HG03432 (cell line): ENCODE measurements around the gene ANKRD29.
"Not testable (repeated sequence)": the region's sequence is repeated elsewhere in the genome, so short reads cannot be mapped to it uniquely, and the experiment has no call there.

Experiments
- ATAC-seq: cut with Tn5 transposase; IDR thresholded peaks from one replicate; pipeline ENCODE4 v1.9.1; 2021; ENCODE audit warnings: mild to moderate bottlenecking, moderate library complexity; ENCODE audit not compliant: unreplicated experiment

Gene ANKRD29

GRCh38 chr18:23585007-23585871, 77.5 kb downstream of the ANKRD29 start:
- ATAC-seq = no peak

- no peak for ATAC-seq
Observed at GRCh38 chr18:23584019-23584983, 78.4 kb downstream of the ANKRD29 start.

GRCh38 chr18:23583071-23583865, 79.4 kb downstream of the ANKRD29 start:
- no peak for ATAC-seq

- no peak for ATAC-seq
Observed at GRCh38 chr18:23580677-23581367, 81.9 kb downstream of the ANKRD29 start.

- ATAC-seq = no peak
Observed at GRCh38 chr18:23578891-23579653, 83.6 kb downstream of the ANKRD29 start.

- ATAC-seq = no peak
Observed at GRCh38 chr18:23578067-23578701, 84.5 kb downstream of the ANKRD29 start.

GRCh38 chr18:23577521-23577920, 85.2 kb downstream of the ANKRD29 start:
- ATAC-seq = not testable (repeated sequence)

- ATAC-seq = no peak
Observed at GRCh38 chr18:23575309-23575651, 87.4 kb downstream of the ANKRD29 start.

- ATAC-seq = no peak
Observed at GRCh38 chr18:23574611-23575308, 88.0 kb downstream of the ANKRD29 start.

- ATAC-seq = no peak
Observed at GRCh38 chr18:23573626-23574431, 88.9 kb downstream of the ANKRD29 start.

GRCh38 chr18:23573020-23573419, 89.7 kb downstream of the ANKRD29 start:
- no peak for ATAC-seq

GRCh38 chr18:23572570-23572969, 90.1 kb downstream of the ANKRD29 start:
- no peak for ATAC-seq

GRCh38 chr18:23572012-23572411, 90.7 kb downstream of the ANKRD29 start:
- ATAC-seq = no peak

- ATAC-seq = no peak
Observed at GRCh38 chr18:23570912-23571504, 91.7 kb downstream of the ANKRD29 start.

GRCh38 chr18:23569299-23570063, 93.2 kb downstream of the ANKRD29 start:
- ATAC-seq = no peak

GRCh38 chr18:23568281-23569138, 94.2 kb downstream of the ANKRD29 start:
- ATAC-seq = no peak
